ENCODE data around the gene UST. TPM values are rescaled to one million over a fixed set of nuclear protein-coding genes. Genes with fewer than 3 reads are reported as not detected.

Gene UST
- total and polyA plus RNA-seq, 2 of the 8 experiments (the other 6 are each of a cell fraction or from before 2014, with no cell fraction given): 13.5 to 34.5 TPM

- no peak for TF ChIP-seq CBX8 (IDR thresholded peaks at IDR 0.05; ENCODE audit: borderline replicate concordance, low read depth, low read length)
- TF ChIP-seq, protein P1, sequence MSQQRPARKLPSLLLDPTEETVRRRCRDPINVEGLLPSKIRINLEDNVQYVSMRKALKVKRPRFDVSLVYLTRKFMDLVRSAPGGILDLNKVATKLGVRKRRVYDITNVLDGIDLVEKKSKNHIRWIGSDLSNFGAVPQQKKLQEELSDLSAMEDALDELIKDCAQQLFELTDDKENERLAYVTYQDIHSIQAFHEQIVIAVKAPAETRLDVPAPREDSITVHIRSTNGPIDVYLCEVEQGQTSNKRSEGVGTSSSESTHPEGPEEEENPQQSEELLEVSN (IDR thresholded peaks at IDR 0.05): no peak
- no peak for TF ChIP-seq TAF7 (optimal IDR thresholded peaks at IDR 0.05; ENCODE audit: borderline replicate concordance, low read depth, low read length)
- TF ChIP-seq TCF12 (IDR thresholded peaks at IDR 0.05; ENCODE audit: low read depth, low read length): no peak
- no peak for TF ChIP-seq KDM4A (IDR thresholded peaks at IDR 0.05; ENCODE audit: low read depth, low read length, severe bottlenecking)
Measured at GRCh38 chr6:148819852-148820251, 73.0 kb downstream of the UST start (continued).

All from H1 (cell line).